ENCODE measurements around the gene KRT31.

Gene KRT31

DNA sequence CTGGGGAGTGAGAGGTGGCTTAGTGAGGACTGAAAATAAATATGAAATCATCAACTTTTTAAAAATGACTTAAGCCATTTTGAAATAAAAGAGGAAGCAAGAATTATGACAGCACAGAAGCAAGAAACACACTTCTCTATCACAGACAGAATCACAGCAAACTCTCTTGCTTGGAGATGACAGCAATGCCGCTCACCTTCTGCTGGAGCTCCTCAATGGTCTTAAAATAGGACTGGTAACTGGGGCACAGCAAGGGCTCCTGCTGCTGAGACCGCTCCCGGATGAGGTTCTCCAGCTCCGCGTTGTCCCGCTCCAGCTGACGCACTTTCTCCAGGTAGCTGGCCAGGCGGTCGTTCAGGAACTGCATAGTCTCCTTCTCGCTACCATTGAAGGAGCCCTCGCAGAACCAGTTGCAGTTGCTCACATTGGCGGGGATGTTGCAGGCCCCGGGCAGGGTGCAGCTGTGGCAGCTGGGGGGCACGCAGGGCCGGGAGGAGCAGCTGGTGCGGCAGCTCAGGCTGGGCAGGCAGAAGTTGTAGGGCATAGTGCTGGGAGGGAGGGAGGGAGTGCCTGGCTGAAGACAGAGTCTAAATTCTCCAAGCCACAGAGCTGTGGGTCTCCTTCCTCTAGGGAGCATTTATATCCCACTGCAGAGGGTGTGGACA lies at the start of gene KRT31:
KRT31 (minus strand) TSS at position 613 of the 665 bp plus-strand sequence; CDS start at position 544, 69 bp downstream.
- H3K27me3 ChIP-seq (ENCODE audit: low read depth, low read length) = no peaks in the 10 kb centered on the region
- no peaks in the 10 kb centered on the region for H3K4me1 ChIP-seq (ENCODE audit: control insufficient read depth in 1 of 2, insufficient read depth in 2 of 2, low read length in 2 of 2)
- no peak within 1 kb of the TSS for H3K27ac ChIP-seq (ENCODE audit: low read length)
- no peaks in the 10 kb centered on the region for H3K9me3 ChIP-seq (ENCODE audit: control insufficient read depth in 1 of 2, low read length in 2 of 2)
- no peaks in the 10 kb centered on the region for H3K36me3 ChIP-seq (ENCODE audit: control insufficient read depth in 1 of 2, insufficient read depth in 2 of 2, low read length in 2 of 2)
- H3K4me3 ChIP-seq (ENCODE audit: low read depth in 1 of 2, low read length in 2 of 2) = no peak within 1 kb of the TSS

GRCh38 chr17:41446806-41447205 lies 49.4 kb upstream of the KRT31 start:
- Histone ChIP-seq H3K36me3 (ENCODE audit: control insufficient read depth in 1 of 2, insufficient read depth in 2 of 2, low read length in 2 of 2) (no peaks in the 10 kb centered on the region), H3K9me3 (ENCODE audit: control insufficient read depth in 1 of 2, low read length in 2 of 2) (peaks cover 0 to 5% of the 10 kb centered on the region in 2 donors), H3K27me3 (ENCODE audit: low read depth, low read length) (peaks cover 5% of the 10 kb centered on the region), H3K27ac (ENCODE audit: low read length) (no peak overlapping the region), H3K4me1 (ENCODE audit: control insufficient read depth in 1 of 2, insufficient read depth in 2 of 2, low read length in 2 of 2) (no peaks in the 10 kb centered on the region), H3K4me3 (ENCODE audit: low read depth in 1 of 2, low read length in 2 of 2) (no peak overlapping the region)

GRCh38 chr17:41444640-41445039 lies 47.2 kb upstream of the KRT31 start:
- Histone ChIP-seq H3K4me3 (ENCODE audit: low read depth in 1 of 2, low read length in 2 of 2) (no peak overlapping the region), H3K27ac (ENCODE audit: low read length) (no peak overlapping the region), H3K27me3 (ENCODE audit: low read depth, low read length) (peaks cover 5% of the 10 kb centered on the region), H3K9me3 (ENCODE audit: control insufficient read depth in 1 of 2, low read length in 2 of 2) (no peaks in the 10 kb centered on the region), H3K36me3 (ENCODE audit: control insufficient read depth in 1 of 2, insufficient read depth in 2 of 2, low read length in 2 of 2) (no peaks in the 10 kb centered on the region), H3K4me1 (ENCODE audit: control insufficient read depth in 1 of 2, insufficient read depth in 2 of 2, low read length in 2 of 2) (no peaks in the 10 kb centered on the region)

- Histone ChIP-seq H3K27ac (ENCODE audit: low read length) (no peak overlapping the region), H3K4me3 (ENCODE audit: low read depth in 1 of 2, low read length in 2 of 2) (no peak overlapping the region), H3K36me3 (ENCODE audit: control insufficient read depth in 1 of 2, insufficient read depth in 2 of 2, low read length in 2 of 2) (no peaks in the 10 kb centered on the region), H3K27me3 (ENCODE audit: low read depth, low read length) (peaks cover 5% of the 10 kb centered on the region), H3K9me3 (ENCODE audit: control insufficient read depth in 1 of 2, low read length in 2 of 2) (no peaks in the 10 kb centered on the region), H3K4me1 (ENCODE audit: control insufficient read depth in 1 of 2, insufficient read depth in 2 of 2, low read length in 2 of 2) (no peaks in the 10 kb centered on the region)
Measured at GRCh38 chr17:41444186-41444585, 46.8 kb upstream of the KRT31 start.

- Histone ChIP-seq H3K36me3 (ENCODE audit: control insufficient read depth in 1 of 2, insufficient read depth in 2 of 2, low read length in 2 of 2) (no peaks in the 10 kb centered on the region), H3K4me1 (ENCODE audit: control insufficient read depth in 1 of 2, insufficient read depth in 2 of 2, low read length in 2 of 2) (no peaks in the 10 kb centered on the region), H3K4me3 (ENCODE audit: low read depth in 1 of 2, low read length in 2 of 2) (no peak overlapping the region), H3K9me3 (ENCODE audit: control insufficient read depth in 1 of 2, low read length in 2 of 2) (no peaks in the 10 kb centered on the region), H3K27ac (ENCODE audit: low read length) (no peak overlapping the region), H3K27me3 (ENCODE audit: low read depth, low read length) (peaks cover 5% of the 10 kb centered on the region)
Measured at GRCh38 chr17:41442739-41443138, 45.3 kb upstream of the KRT31 start.

DNA sequence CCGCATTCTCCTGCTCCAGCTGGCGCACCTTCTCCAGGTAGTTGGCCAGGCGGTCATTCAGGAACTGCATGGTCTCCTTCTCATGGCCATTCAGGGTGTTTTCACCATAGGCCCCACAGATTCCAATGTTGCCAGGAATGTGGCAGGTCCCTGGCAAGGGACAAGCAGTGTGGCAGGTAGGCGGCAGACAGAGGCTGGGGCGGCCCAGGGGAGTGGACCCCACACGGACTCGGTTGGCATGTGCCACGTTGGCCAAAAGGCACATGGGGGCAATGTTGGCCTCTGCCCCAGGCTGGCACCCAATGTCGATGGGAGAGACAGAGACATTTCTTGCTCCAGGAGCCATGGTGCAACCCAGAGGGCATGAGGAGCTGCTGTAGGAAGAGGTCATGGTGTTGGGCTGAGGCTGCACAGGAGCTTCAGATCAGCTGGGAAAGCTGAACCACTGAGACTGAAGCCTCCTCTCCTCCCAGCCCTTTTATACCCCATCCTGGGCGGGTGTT lies 43.2 kb upstream of the KRT31 start, which contains the start of gene KRT38:
KRT38 (minus strand) TSS at position 453 of the 503 bp plus-strand sequence; CDS start at position 391, 62 bp downstream.
- peaks cover 5% of the 10 kb centered on the region for H3K27me3 ChIP-seq (ENCODE audit: low read depth, low read length)

GRCh38 chr17:41439375-41439774 lies 42.0 kb upstream of the KRT31 start:
- peaks cover 5% of the 10 kb centered on the region for H3K27me3 ChIP-seq (ENCODE audit: low read depth, low read length)
- no peak overlapping the region for H3K27ac ChIP-seq (ENCODE audit: low read length)
- no peaks in the 10 kb centered on the region for H3K9me3 ChIP-seq (ENCODE audit: control insufficient read depth in 1 of 2, low read length in 2 of 2)
- H3K4me3 ChIP-seq (ENCODE audit: low read depth in 1 of 2, low read length in 2 of 2) = no peak overlapping the region
- no peaks in the 10 kb centered on the region for H3K4me1 ChIP-seq (ENCODE audit: control insufficient read depth in 1 of 2, insufficient read depth in 2 of 2, low read length in 2 of 2)
- no peaks in the 10 kb centered on the region for H3K36me3 ChIP-seq (ENCODE audit: control insufficient read depth in 1 of 2, insufficient read depth in 2 of 2, low read length in 2 of 2)

More for the DNA sequence above, 43.2 kb upstream of the KRT31 start, which contains the start of gene KRT38:
- Histone ChIP-seq H3K4me1 (ENCODE audit: control insufficient read depth in 1 of 2, insufficient read depth in 2 of 2, low read length in 2 of 2) (no peaks in the 10 kb centered on the region), H3K36me3 (ENCODE audit: control insufficient read depth in 1 of 2, insufficient read depth in 2 of 2, low read length in 2 of 2) (no peaks in the 10 kb centered on the region), H3K4me3 (ENCODE audit: low read depth in 1 of 2, low read length in 2 of 2) (no peak within 1 kb of the TSS), H3K27ac (ENCODE audit: low read length) (no peak within 1 kb of the TSS), H3K9me3 (ENCODE audit: control insufficient read depth in 1 of 2, low read length in 2 of 2) (no peaks in the 10 kb centered on the region)

DNA sequence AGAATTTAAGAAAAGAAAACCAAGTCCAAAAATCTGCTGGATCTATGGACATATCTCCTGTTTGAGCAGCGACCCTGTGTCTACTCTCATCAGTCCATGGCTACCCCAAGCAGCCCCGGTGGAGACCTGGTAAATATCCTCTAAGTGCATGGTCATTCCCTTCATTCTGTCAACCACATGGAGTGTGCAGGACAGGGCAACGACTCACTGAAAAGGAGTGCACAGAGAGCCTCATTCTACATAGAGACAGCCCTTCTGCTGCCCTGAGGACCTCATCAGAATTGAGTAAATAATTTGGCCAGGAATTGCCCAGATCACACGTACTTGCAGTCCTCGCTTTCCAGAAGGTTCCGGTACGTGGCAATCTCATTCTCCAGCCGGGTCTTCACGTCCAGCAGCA lies 40.4 kb upstream of the KRT31 start:
- no peaks in the 10 kb centered on the region for H3K27me3 ChIP-seq (ENCODE audit: low read depth, low read length)
- no peak overlapping the region for H3K4me3 ChIP-seq (ENCODE audit: low read depth in 1 of 2, low read length in 2 of 2)
- H3K4me1 ChIP-seq (ENCODE audit: control insufficient read depth in 1 of 2, insufficient read depth in 2 of 2, low read length in 2 of 2) = no peaks in the 10 kb centered on the region
- H3K36me3 ChIP-seq (ENCODE audit: control insufficient read depth in 1 of 2, insufficient read depth in 2 of 2, low read length in 2 of 2) = no peaks in the 10 kb centered on the region
- H3K9me3 ChIP-seq (ENCODE audit: control insufficient read depth in 1 of 2, low read length in 2 of 2) = no peaks in the 10 kb centered on the region
- no peak overlapping the region for H3K27ac ChIP-seq (ENCODE audit: low read length)

DNA sequence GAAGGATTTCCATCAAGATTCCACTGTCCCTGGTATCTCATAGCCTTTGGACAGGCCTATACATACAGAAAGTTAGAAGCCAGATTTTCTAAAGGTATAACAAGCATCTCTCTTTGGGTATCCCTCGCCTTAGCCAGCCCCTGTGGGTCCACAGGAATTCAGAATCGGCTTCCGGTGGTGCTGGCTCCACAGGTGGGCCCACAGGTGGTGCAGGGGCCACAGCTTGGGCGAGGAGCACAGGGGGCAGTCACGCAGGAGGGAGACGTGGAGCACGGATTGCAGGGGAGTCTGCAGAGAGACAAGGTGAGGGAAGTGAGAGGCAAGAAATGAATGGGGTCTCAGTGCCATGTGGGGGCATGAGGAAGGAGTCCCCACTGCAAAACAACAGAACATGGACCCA lies 39.8 kb upstream of the KRT31 start:
- H3K4me1 ChIP-seq (ENCODE audit: control insufficient read depth in 1 of 2, insufficient read depth in 2 of 2, low read length in 2 of 2) = no peaks in the 10 kb centered on the region
- no peaks in the 10 kb centered on the region for H3K9me3 ChIP-seq (ENCODE audit: control insufficient read depth in 1 of 2, low read length in 2 of 2)
- no peaks in the 10 kb centered on the region for H3K27me3 ChIP-seq (ENCODE audit: low read depth, low read length)
- no peaks in the 10 kb centered on the region for H3K36me3 ChIP-seq (ENCODE audit: control insufficient read depth in 1 of 2, insufficient read depth in 2 of 2, low read length in 2 of 2)
- no peak overlapping the region for H3K4me3 ChIP-seq (ENCODE audit: low read depth in 1 of 2, low read length in 2 of 2)
- H3K27ac ChIP-seq (ENCODE audit: low read length) = no peak overlapping the region

- Histone ChIP-seq H3K4me3 (ENCODE audit: low read depth in 1 of 2, low read length in 2 of 2) (no peak overlapping the region), H3K9me3 (ENCODE audit: control insufficient read depth in 1 of 2, low read length in 2 of 2) (no peaks in the 10 kb centered on the region), H3K4me1 (ENCODE audit: control insufficient read depth in 1 of 2, insufficient read depth in 2 of 2, low read length in 2 of 2) (no peaks in the 10 kb centered on the region), H3K36me3 (ENCODE audit: control insufficient read depth in 1 of 2, insufficient read depth in 2 of 2, low read length in 2 of 2) (no peaks in the 10 kb centered on the region), H3K27me3 (ENCODE audit: low read depth, low read length) (no peaks in the 10 kb centered on the region), H3K27ac (ENCODE audit: low read length) (no peak overlapping the region)
Measured at GRCh38 chr17:41434415-41434814, 37.0 kb upstream of the KRT31 start.

- Histone ChIP-seq H3K4me1 (ENCODE audit: control insufficient read depth in 1 of 2, insufficient read depth in 2 of 2, low read length in 2 of 2) (no peaks in the 10 kb centered on the region), H3K27ac (ENCODE audit: low read length) (no peak overlapping the region), H3K9me3 (ENCODE audit: control insufficient read depth in 1 of 2, low read length in 2 of 2) (no peaks in the 10 kb centered on the region), H3K27me3 (ENCODE audit: low read depth, low read length) (no peaks in the 10 kb centered on the region), H3K4me3 (ENCODE audit: low read depth in 1 of 2, low read length in 2 of 2) (no peak overlapping the region), H3K36me3 (ENCODE audit: control insufficient read depth in 1 of 2, insufficient read depth in 2 of 2, low read length in 2 of 2) (no peaks in the 10 kb centered on the region)
Measured at GRCh38 chr17:41434005-41434404, 36.6 kb upstream of the KRT31 start.

GRCh38 chr17:41433586-41433985 lies 36.2 kb upstream of the KRT31 start:
- no peaks in the 10 kb centered on the region for H3K4me1 ChIP-seq (ENCODE audit: control insufficient read depth in 1 of 2, insufficient read depth in 2 of 2, low read length in 2 of 2)
- H3K9me3 ChIP-seq (ENCODE audit: control insufficient read depth in 1 of 2, low read length in 2 of 2) = no peaks in the 10 kb centered on the region
- no peak overlapping the region for H3K27ac ChIP-seq (ENCODE audit: low read length)
- no peaks in the 10 kb centered on the region for H3K36me3 ChIP-seq (ENCODE audit: control insufficient read depth in 1 of 2, insufficient read depth in 2 of 2, low read length in 2 of 2)
- H3K4me3 ChIP-seq (ENCODE audit: low read depth in 1 of 2, low read length in 2 of 2) = no peak overlapping the region
- no peaks in the 10 kb centered on the region for H3K27me3 ChIP-seq (ENCODE audit: low read depth, low read length)
